Thymus (tissue), 11 donors: ENCODE data around the gene SORBS2. TPM values are rescaled to one million over a fixed set of nuclear protein-coding genes. Genes with fewer than 3 reads are reported as not detected.

Experiments
- DNase-seq, 9 donors: peaks; one replicate each; pipeline ENCODE4 v3.0.0-alpha.2; 2013; ENCODE audit warnings: low spot score in 9 of 9, low read depth in 6 of 9, missing footprints in 1 of 9
- H3K27ac ChIP-seq, 2 donors: one replicate each; pipeline ENCODE4 v1.5.1; 2013; ENCODE audit warnings: control low read depth in 1 of 2, low read depth in 1 of 2, low read length in 1 of 2, mild to moderate bottlenecking in 1 of 2, moderate library complexity in 1 of 2
- H3K27me3 ChIP-seq, 2 donors: one replicate each; pipeline ENCODE4 v1.5.1; 2013; ENCODE audit warnings: low read length in 1 of 2; ENCODE audit not compliant: control insufficient read depth in 2 of 2, insufficient read depth in 1 of 2
- H3K36me3 ChIP-seq, 2 donors: one replicate each; pipeline ENCODE4 v1.5.1; 2013; ENCODE audit warnings: low read length in 1 of 2, mild to moderate bottlenecking in 1 of 2, moderate library complexity in 1 of 2; ENCODE audit not compliant: control insufficient read depth in 2 of 2, insufficient read depth in 2 of 2
- H3K4me1 ChIP-seq, 2 donors: one replicate each; pipeline ENCODE4 v1.5.1; 2013; ENCODE audit warnings: low read length in 2 of 2; ENCODE audit not compliant: control insufficient read depth in 2 of 2, insufficient read depth in 2 of 2
- H3K4me3 ChIP-seq, 2 donors: one replicate each; pipeline ENCODE4 v1.5.1; 2013; ENCODE audit warnings: low read length in 2 of 2, control low read depth in 1 of 2, mild to moderate bottlenecking in 1 of 2
- H3K9me3 ChIP-seq, 2 donors: one replicate each; pipeline ENCODE4 v1.5.1; 2013; ENCODE audit warnings: low read length in 1 of 2, mild to moderate bottlenecking in 1 of 2; ENCODE audit not compliant: control insufficient read depth in 2 of 2, insufficient read depth in 1 of 2
- WGBS: extraction: QIAGEN DNeasy Blood & Tissue Kit; methylation state at CpG from one replicate; pipeline ENCODE4 v1.1.7; 2013; 5-methylcytosine and 5-hydroxymethylcytosine counted together
- polyA plus RNA-seq: library from polyadenylated mRNA; stranded (reverse); fragments of 200-250 nt; gene quantifications from one replicate; pipeline ENCODE4 v1.2.3, GENCODE V29; 2013
- total RNA-seq: library from RNA; stranded (reverse); fragments of 120-200 nt; gene quantifications from one replicate; pipeline ENCODE4 v1.2.4, GENCODE V29; 2013
- donor health status: healthy.

Gene SORBS2
- total and polyA plus RNA-seq, 2 donors: 13.8 to 78.6 TPM

GRCh38 chr4:185740471-185740873 is 71.5 kb downstream of the SORBS2 start:
- Histone ChIP-seq H3K4me3 (no peak overlapping the region), H3K27ac (no peak overlapping the region), H3K9me3 (no peaks in the 10 kb centered on the region), H3K36me3 (no peaks in the 10 kb centered on the region), H3K4me1 (peaks cover 0 to 5% of the 10 kb centered on the region in 2 donors), H3K27me3 (no peaks in the 10 kb centered on the region)
- WGBS: 95% methylated on average over 4 of the region's 4 CpGs
- no peak for DNase-seq

DNA sequence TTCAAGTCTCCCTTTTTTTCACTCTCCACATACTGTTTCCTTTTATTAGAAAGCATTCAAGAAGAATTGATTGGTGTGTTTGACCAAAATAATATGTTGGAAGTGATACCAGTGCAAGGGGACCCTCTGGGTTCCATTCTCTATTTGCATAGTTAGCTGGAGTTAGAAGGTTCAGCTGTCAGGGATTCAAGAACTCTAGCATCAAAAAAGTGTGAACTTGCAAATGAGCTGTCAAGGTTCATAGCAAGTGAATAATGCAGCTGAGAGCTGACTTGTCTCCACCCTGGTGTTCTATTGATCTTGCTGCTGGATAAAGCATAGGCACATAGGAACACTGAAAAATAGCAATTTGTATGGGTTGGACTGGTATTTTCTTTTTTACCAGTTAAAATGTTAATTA is 73.2 kb downstream of the SORBS2 start:
- H3K27ac ChIP-seq: no peak overlapping the region
- peaks cover 0 to 5% of the 10 kb centered on the region in 2 donors for H3K4me1 ChIP-seq

DNA sequence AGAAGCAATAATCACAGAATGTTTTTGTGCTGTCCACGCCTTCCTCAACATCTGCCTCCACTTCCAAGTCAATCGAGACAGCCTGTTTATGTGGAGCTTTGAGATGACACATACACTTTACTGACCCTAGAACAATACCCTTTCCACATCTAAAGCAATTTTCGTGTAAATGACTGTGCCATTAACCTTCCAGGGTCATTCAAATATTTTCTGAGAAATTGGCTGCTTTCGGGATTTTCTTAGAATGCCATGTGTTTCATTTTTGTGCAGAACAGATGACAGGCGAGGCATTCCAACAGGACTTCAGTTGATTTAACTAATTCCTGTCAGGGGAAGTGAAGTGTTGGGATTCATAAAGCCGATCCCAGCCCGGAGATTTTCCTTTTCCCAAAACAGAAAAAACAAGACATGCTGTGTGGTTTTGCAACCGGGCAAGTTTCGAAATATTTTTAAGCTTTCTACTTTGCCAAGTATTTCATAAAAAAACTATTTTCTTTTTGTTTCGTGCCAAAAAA is 73.9 kb downstream of the SORBS2 start:
- Histone ChIP-seq H3K9me3 (peaks cover 0 to 3% of the 10 kb centered on the region in 2 donors), H3K36me3 (no peaks in the 10 kb centered on the region), H3K27me3 (no peaks in the 10 kb centered on the region), H3K27ac (no peak overlapping the region), H3K4me1 (peaks cover 0 to 3% of the 10 kb centered on the region in 2 donors), H3K4me3 (no peak overlapping the region)
- WGBS: 88% methylated on average over 10 of the region's 10 CpGs
- no peak for DNase-seq

More for the DNA sequence above, 73.2 kb downstream of the SORBS2 start:
- no peak for DNase-seq
- H3K27me3 ChIP-seq: no peaks in the 10 kb centered on the region
- no peaks in the 10 kb centered on the region for H3K36me3 ChIP-seq
- no peaks in the 10 kb centered on the region for H3K9me3 ChIP-seq
- no peak overlapping the region for H3K4me3 ChIP-seq

DNA sequence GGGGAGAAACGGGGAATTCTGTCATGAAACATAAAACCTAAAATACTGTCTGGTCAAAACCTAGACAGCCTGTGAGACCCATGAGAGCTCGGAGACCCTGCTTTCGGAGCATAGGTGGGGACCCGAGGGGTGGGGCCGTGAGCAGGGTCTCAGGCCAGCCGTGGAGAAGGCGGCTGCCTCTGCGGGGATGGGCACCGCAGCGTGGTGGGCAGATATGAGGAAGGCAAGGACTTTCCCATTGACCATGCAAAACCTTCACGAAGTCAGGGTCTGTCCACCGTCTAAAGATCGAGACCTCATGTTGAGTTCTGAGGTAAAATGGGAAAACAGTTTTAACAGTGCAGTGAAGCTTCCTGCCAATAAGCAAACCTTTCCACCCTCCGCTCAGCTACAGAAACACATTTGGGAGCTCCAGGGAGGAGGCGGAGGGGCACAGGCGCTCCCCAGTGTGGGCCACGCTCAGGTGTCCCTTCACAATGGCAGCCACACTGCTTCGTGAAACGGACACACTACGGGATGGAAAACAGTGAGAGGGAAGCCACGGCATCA is 74.4 kb downstream of the SORBS2 start:
- no peaks in the 10 kb centered on the region for H3K4me1 ChIP-seq
- H3K27ac ChIP-seq: no peak overlapping the region
- 96% methylated on average over 21 of the region's 21 CpGs for WGBS
- H3K36me3 ChIP-seq: no peaks in the 10 kb centered on the region
- no peak for DNase-seq
- H3K4me3 ChIP-seq: no peak overlapping the region
- peaks cover 0 to 6% of the 10 kb centered on the region in 2 donors for H3K9me3 ChIP-seq
- no peaks in the 10 kb centered on the region for H3K27me3 ChIP-seq

DNA sequence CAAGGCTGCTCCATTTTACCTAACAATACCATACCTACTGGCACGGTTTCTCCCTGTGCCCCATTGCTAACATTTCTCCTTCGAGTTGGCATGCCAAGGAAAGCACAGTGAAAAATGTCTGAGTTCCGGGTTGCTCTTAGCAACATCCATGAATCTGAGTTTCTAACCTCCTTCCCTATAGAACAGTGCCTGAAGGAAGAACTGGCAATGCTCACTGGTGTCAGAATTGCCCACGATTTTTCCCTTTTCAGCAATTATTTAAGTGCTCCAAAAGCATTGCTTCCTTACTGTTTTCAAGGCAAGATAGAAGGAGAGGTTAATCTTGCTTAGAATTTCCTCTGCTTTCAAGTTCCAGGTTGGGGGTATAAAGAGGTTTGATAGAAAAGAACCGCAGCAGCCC is 75.1 kb downstream of the SORBS2 start:
- WGBS: 96% methylated on average over 5 of the region's 5 CpGs
- no peak for DNase-seq
- Histone ChIP-seq H3K4me1 (no peaks in the 10 kb centered on the region), H3K27ac (no peak overlapping the region), H3K9me3 (peaks cover 0 to 6% of the 10 kb centered on the region in 2 donors), H3K27me3 (no peaks in the 10 kb centered on the region), H3K4me3 (no peak overlapping the region), H3K36me3 (no peaks in the 10 kb centered on the region)

DNA sequence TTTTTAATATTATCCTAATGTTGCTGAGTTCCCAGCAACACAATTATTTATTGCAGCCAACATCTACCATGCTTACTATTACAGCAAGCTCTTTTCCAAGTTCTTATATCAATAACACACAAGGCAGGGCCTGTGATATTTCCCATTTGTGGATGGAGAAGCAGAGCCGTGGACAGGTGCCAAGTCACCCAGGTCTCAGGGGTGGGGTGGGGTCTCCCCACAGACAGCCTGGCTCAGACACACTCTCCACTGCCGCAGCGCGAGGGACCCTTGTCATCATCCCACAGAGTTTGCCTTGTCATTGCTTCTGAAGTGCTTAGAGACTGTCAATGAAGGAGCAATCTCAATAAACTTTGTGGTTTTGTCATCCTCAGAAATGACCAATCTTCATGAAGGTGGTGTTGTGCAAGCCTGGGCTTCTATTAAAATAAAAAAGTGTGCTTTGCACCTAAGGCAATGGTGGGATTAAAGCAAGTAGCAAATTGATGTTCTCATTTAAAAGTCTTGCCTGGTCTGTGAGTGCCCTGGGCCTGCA is 76.1 kb downstream of the SORBS2 start:
- H3K27me3 ChIP-seq: no peaks in the 10 kb centered on the region
- WGBS: 81% methylated on average over 4 of the region's 4 CpGs
- DNase-seq: no peak
- H3K4me3 ChIP-seq: no peak overlapping the region
- H3K27ac ChIP-seq: no peak overlapping the region
- H3K36me3 ChIP-seq: no peaks in the 10 kb centered on the region
- H3K4me1 ChIP-seq: no peaks in the 10 kb centered on the region
- H3K9me3 ChIP-seq: peaks cover 0 to 6% of the 10 kb centered on the region in 2 donors

DNA sequence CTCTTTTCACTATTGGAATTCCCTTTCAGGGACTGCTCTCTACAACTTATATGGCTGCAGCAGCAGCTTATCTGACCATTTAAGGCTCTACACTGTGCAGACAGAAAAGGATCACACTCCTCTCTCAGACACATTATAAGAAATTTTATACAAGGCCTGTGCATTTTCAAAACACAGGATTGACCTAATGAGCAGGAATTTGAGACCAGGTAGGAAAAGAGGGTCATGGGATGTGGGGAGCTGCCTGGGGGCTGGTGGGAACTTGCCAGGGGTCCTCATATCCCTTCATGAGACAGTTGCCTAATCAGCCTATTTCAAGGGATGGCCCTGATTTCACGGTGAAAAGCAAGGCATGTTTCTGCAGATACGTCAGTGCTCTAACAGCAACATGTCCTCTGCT is 77.1 kb downstream of the SORBS2 start:
- WGBS: 97% methylated on average over 2 of the region's 2 CpGs
- Histone ChIP-seq H3K27ac (no peak overlapping the region), H3K9me3 (peaks cover 0 to 6% of the 10 kb centered on the region in 2 donors), H3K4me3 (no peak overlapping the region), H3K4me1 (peaks cover 0 to 5% of the 10 kb centered on the region in 2 donors), H3K27me3 (no peaks in the 10 kb centered on the region), H3K36me3 (no peaks in the 10 kb centered on the region)
- DNase-seq: no peak

GRCh38 chr4:185734214-185734613 is 77.8 kb downstream of the SORBS2 start:
- H3K27ac ChIP-seq: no peak overlapping the region
- 58% methylated on average over 5 of the region's 5 CpGs for WGBS
- DNase-seq: no peak
- no peaks in the 10 kb centered on the region for H3K36me3 ChIP-seq
- no peak overlapping the region for H3K4me3 ChIP-seq
- H3K9me3 ChIP-seq: peaks cover 0 to 6% of the 10 kb centered on the region in 2 donors
- peaks cover 0 to 5% of the 10 kb centered on the region in 2 donors for H3K4me1 ChIP-seq
- no peaks in the 10 kb centered on the region for H3K27me3 ChIP-seq

GRCh38 chr4:185730849-185731608 is 81.0 kb downstream of the SORBS2 start:
- peaks cover 0 to 5% of the 10 kb centered on the region in 2 donors for H3K4me1 ChIP-seq
- H3K27ac ChIP-seq: peak overlapping the region in 1 of 2 donors; percentile 15
- no peak for DNase-seq
- no peak overlapping the region for H3K4me3 ChIP-seq
- no peaks in the 10 kb centered on the region for H3K36me3 ChIP-seq
- H3K27me3 ChIP-seq: no peaks in the 10 kb centered on the region
- H3K9me3 ChIP-seq: peaks cover 0 to 6% of the 10 kb centered on the region in 2 donors
- WGBS: 91% methylated on average over 3 of the region's 3 CpGs
